Measurements from ENCODE around the gene ZNF385A.

The ZNF385A gene

DNA sequence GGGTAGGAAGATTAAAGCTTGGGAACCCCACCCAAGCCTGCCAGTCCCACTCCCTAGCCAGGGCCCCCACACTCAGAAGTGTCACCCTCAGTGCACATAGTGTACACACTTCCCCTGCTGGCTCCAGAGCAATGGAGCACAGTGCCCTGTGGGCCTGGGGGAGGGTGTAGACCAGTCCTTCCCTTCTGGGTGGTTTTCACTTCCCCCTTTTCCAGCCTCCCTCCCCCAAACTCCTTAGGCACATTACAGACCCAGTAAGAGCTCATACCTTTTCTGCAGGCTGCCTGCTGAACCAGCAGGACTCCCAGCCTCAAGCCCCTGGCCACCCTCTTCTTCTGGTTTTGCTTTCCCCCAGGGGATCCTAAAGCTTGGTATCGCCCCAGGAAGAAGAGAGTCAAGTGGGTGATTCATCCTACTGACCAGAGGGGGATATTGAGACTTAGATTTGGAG, at the start of gene ZNF385A:
TSS of gene ZNF385A (minus strand) at position 143 of the 451 bp plus-strand sequence. CDS start 219 bp downstream, outside the sequence.
- DNase-seq: no peak

GRCh38 chr12:54432815-54433164, 48.3 kb upstream of the ZNF385A start:
- DNase-seq: no peak

GRCh38 chr12:54431911-54432814, 47.6 kb upstream of the ZNF385A start:
- no peak for DNase-seq

- DNase-seq: no peak
Measured at GRCh38 chr12:54430471-54431069, 46.0 kb upstream of the ZNF385A start.

DNA sequence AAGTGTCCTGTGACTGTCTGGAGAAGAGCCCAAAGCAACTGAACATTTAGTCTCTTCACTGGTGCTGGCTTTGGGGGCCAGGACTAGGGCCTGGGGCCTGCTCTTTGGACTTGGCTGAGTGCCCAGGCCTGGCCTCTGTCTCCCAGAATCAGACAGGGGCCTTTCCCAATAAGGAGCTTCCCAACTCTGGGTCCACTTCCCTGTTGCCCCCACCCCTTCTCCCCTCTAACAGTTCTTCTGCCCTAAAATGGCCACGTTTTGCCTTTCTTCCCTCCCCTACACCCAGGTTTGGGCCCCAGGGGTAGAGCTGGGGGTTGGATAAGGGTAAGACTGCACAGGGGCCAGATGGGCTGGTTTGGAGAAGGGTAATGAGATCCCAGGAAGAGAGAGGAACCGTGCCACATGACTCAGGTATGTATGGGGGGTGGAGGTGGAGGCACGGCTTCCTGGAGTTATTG, 44.5 kb upstream of the ZNF385A start:
- DNase-seq: no peak

GRCh38 chr12:54428050-54429013, 43.8 kb upstream of the ZNF385A start:
- no peak for DNase-seq

DNA sequence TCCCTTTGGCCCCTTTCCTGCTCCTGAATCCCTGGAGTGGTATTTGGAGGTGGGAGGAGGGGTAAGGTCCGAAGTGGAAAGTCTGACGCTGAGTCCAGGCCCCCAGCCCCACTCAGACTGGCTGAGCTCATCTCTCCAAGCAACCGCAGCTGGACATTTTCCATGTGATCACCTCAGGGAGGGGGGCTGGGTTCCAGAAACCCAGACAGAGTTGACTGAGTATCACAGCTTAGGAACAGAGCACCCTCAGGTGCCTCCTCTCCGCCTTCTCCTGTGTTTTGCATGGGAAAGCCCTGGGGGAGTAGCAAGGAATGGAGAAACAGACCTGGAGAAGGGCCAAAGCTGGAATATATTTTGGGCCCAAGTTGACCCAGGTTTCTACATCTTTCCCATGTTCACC, 42.6 kb upstream of the ZNF385A start:
- DNase-seq: no peak

GRCh38 chr12:54426690-54427089, 42.2 kb upstream of the ZNF385A start:
- no peak for DNase-seq

GRCh38 chr12:54425702-54426101, 41.2 kb upstream of the ZNF385A start:
- DNase-seq: no peak

GRCh38 chr12:54424224-54424623, 39.7 kb upstream of the ZNF385A start:
- DNase-seq: no peak

- DNase-seq: no peak
Measured at GRCh38 chr12:54423816-54424150, 39.2 kb upstream of the ZNF385A start.

GRCh38 chr12:54421879-54422250, 37.3 kb upstream of the ZNF385A start:
- DNase-seq: no peak

DNA sequence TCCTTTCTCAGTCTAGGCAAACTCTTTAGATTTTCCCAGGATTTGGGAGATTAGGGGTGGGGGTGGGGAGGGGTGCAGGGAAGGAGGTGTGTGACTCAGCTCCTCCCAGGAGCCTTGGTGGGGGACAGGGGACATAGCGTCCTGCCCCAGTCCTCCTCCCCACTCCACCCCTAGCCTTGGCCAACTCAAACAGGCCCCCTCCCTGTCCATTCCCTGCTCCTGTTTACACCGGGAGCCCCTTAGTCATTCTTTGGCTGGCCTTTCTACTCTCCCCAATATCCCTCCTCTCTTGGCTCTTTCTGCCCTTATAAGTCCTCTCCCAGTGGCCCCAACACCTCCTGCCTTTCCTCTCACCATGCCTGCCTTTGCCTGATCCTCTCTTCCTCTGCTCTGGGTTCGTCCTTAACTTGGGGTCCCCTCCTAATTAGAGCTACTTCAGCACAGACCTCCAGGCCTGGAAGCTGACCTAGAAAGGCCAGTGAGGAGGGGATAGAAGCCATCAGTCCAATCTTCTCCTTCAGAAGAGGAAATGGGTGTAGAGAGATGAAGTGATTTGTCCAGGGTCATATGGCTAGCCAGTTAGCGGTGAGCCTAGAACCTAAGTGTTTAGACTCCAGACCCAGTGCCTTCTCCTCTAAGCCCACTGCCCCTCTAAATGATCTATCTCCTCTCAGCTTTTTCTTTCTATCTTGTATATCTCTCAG, 36.8 kb upstream of the ZNF385A start:
- no peak for DNase-seq

- DNase-seq: no peak
Measured at GRCh38 chr12:54420766-54421144, 36.2 kb upstream of the ZNF385A start.

DNA sequence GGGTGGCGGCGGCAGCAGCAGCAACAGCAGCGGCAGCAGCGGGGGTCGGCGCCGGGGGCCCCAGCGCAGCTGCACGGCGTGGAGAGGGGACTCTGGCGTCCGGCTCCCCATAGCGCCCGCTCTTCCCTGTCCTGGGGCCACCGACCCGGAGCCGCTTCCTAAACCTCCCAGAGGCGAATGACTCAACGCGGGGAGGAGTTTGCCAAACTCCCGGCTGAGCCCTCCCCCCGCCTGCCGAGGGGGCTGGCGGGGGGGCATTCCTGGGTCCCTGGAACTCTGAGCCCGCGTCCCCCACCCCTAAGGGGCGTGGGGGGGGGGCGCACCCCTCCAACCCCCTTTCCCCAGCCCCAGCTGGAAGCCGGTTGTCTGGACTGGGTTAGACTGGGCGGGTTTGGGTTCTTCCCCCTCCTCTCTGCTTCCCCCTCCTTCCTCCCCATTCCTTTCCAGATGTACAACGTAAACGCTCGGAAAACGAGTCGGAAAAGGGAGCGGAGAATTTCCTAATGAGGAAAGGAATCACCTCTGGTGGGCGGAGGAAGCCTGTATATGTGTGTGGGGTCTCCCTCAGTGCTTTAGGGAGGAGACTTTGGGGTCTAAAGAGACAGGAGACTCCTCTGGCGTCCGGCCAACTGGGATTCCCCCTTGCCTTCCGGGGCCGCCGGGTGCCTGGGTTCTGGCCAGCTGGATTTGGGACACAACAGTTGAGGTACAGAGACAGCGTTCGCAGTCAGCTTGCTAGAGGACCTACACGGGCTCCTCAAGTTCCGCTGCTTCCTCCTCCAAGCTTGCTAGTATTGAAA, 34.8 kb upstream of the ZNF385A start, which contains the start of gene ITGA5:
TSS of gene ITGA5 (minus strand) at position 179 of the 800 bp plus-strand sequence. CDS start at position 111, 68 bp downstream.
- DNase-seq: no peak

DNA sequence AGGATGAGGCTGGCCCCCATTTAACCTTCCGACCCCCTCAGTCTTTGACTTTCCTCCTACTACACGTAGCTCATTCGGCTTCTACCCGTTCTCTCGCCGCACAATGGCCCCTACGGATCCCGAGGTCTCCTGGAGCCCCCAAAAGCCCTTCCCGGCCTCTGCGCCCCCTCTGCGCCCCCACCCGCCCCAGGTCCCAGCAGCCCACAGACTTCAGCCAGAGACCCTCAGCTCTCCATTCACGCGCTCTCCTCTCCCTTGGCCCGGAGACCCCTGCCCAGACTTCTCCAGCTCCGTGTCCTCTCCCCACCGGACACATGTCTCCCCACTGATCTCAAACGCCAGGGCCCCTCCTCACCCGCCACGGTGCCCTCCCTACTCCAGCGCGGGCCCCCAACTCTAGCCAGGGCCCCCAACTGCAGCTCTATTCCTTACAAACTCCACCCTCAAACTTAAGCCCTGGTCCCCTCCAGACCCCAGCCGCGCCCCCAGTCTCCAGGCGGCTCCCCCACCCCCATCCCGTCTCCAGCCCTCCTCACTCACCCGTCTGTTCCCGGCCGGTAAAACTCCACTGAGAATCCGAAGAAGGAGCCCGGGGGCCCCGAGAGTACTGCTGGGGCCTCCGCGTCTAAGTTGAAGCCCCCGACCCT, 34.0 kb upstream of the ZNF385A start:
- DNase-seq: no peak

DNA sequence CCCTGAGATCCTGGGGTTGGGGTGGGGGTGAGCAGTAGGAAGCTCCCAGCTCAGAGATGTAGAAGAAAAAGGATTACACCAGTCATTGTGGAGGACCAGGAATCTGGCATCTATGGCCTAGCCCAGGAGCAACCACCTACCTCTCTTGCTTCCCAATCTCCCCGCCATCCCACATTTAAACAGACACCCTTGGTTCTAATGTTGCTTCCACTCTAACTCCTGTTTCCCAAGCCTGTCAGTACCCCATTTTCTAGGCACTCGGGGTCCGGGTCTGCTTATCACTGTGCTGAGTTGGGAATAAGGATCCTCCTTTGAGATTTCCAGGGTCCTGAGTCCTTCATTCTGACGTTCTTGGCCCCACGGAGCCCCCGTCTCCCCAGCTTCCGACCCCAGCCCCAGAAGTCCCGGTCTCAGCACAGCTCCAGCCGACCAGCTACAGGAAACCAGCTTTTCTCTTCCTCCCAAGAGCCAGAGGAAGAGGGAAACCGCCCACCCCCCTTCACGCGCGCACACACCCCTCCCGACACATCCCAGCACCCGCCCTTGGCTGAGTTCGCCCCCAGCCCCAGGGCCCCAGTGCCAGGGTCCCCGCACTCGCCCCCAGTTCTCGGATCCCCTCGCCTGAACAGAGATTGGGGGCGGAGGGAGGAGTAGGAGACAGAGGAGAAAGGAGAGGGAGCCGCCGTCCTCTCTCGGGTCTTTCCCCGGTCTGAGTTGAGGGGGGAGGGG, 33.3 kb upstream of the ZNF385A start:
- DNase-seq: no peak

GRCh38 chr12:54416687-54417603, 32.4 kb upstream of the ZNF385A start:
- no peak for DNase-seq

Measured in NCI-H2029 treated with DMSO at 0.1 percent for 48 hours (cell line).